Measurements from ENCODE around the gene IFNGR2.

DNA sequence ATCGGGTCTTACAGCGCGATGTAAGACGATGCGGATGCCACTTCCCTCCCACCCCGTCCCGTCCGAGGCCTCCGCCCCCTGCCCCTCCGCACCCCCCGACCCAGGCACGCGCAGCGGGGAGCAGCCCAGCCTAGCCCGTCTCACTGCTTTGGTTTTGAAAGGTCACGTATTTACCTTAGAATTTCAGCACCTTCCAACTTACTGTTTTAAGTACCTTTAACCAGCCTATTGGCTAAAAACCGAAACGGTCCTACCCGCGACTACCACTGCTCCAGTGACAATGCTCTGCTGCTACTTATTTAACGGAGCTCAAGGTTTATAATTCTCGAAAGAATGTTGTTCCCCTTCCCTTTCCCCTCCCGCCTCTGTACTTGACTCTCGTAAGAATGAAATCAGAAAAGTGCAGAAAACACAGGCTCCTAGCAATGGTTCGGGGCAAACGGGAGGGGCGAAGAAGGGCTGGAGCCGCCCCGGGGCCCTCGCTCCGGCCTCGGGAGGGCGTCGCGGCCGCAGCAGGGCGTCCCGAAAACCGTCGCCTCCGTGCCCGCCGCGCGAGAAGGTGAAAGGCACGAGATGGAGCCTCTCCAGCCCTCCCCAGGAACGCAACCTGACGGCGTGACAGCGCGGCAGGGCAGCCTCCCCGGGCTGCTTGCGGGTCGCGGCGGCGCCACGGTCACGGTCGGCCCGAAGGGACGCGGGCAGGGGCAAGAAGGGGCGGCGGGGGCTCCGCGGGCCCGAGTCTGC is 75.9 kb downstream of the IFNGR2 start:
- TF ChIP-seq POLR2A (IDR thresholded peaks at IDR 0.05): no peak
- TF ChIP-seq, protein P1, sequence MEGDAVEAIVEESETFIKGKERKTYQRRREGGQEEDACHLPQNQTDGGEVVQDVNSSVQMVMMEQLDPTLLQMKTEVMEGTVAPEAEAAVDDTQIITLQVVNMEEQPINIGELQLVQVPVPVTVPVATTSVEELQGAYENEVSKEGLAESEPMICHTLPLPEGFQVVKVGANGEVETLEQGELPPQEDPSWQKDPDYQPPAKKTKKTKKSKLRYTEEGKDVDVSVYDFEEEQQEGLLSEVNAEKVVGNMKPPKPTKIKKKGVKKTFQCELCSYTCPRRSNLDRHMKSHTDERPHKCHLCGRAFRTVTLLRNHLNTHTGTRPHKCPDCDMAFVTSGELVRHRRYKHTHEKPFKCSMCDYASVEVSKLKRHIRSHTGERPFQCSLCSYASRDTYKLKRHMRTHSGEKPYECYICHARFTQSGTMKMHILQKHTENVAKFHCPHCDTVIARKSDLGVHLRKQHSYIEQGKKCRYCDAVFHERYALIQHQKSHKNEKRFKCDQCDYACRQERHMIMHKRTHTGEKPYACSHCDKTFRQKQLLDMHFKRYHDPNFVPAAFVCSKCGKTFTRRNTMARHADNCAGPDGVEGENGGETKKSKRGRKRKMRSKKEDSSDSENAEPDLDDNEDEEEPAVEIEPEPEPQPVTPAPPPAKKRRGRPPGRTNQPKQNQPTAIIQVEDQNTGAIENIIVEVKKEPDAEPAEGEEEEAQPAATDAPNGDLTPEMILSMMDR (IDR thresholded peaks at IDR 0.05): peak in 2 of 6 experiments; percentile 5 to 20

Data from Peyer's patch (tissue), 4 donors.